Measurements from ENCODE around the gene EXTL1.

DNA sequence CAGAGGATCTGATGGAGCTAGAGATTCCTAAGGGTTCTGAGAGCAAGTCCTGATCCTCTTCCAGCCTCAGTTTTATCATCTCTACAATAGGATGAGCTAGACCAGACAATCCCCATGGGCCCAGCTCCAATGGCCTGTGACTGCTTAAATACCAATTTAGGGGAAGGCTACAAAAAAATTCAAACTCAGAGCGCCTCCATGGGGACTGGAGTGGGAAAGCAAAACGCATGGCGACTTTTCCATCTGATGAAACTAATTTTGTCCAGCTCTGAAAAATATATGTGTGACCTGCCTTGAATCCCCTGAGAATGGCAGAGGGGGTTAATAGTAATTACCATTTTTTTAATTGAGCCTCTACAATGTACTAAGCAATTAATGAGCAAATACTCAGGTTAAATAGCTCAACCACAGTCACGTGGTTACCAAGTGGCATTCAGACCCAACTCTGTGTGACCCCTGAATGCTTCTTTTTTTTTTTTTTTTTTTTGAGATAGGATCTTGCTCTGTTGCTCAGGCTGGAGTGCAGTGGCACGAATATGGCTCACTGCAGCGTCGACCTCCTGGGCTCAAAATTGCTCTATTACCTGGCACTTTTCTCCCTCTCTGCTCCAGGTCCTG is 8.4 kb downstream of the EXTL1 start:
- TF ChIP-seq, protein P1, sequence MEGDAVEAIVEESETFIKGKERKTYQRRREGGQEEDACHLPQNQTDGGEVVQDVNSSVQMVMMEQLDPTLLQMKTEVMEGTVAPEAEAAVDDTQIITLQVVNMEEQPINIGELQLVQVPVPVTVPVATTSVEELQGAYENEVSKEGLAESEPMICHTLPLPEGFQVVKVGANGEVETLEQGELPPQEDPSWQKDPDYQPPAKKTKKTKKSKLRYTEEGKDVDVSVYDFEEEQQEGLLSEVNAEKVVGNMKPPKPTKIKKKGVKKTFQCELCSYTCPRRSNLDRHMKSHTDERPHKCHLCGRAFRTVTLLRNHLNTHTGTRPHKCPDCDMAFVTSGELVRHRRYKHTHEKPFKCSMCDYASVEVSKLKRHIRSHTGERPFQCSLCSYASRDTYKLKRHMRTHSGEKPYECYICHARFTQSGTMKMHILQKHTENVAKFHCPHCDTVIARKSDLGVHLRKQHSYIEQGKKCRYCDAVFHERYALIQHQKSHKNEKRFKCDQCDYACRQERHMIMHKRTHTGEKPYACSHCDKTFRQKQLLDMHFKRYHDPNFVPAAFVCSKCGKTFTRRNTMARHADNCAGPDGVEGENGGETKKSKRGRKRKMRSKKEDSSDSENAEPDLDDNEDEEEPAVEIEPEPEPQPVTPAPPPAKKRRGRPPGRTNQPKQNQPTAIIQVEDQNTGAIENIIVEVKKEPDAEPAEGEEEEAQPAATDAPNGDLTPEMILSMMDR (IDR thresholded peaks at IDR 0.05) = no peak
- TF ChIP-seq POLR2AphosphoS5 (IDR thresholded peaks at IDR 0.05) = no peak
